Fibroblast of lung (primary cell): ENCODE measurements around the gene SPTBN5. TPM values are rescaled to one million over a fixed set of nuclear protein-coding genes. Genes with fewer than 3 reads are reported as not detected.

Source experiments
- DNase-seq, 2 donors: peaks; one replicate each; pipeline versions ENCODE4 v3.0.0 to v3.0.0-alpha.2; 2010; ENCODE audit warnings: low read depth in 2 of 2
- H2AFZ ChIP-seq: 2 replicates; pipeline ENCODE4 v1.5.1; 2012; ENCODE audit warnings: low read length, control low read depth, inconsistent platforms
- H3K27ac ChIP-seq: 2 replicates; pipeline ENCODE4 v1.5.1; 2011; ENCODE audit warnings: low read length, control low read depth; ENCODE audit not compliant: insufficient read depth
- H3K27me3 ChIP-seq: 2 replicates; pipeline ENCODE4 v1.5.1; 2011; ENCODE audit warnings: mild to moderate bottlenecking, low read length; ENCODE audit not compliant: control insufficient read depth, insufficient read depth
- H3K36me3 ChIP-seq: 2 replicates; pipeline ENCODE4 v1.5.1; 2011; ENCODE audit warnings: low read length; ENCODE audit not compliant: control insufficient read depth, insufficient read depth
- H3K4me1 ChIP-seq: 2 replicates; pipeline ENCODE4 v1.5.1; 2011; ENCODE audit warnings: low read length; ENCODE audit not compliant: control insufficient read depth, insufficient read depth; ENCODE audit errors: extremely low read depth
- H3K4me2 ChIP-seq: 2 replicates; pipeline ENCODE4 v1.5.1; 2011; ENCODE audit warnings: low read length, control low read depth; ENCODE audit not compliant: insufficient read depth; ENCODE audit errors: extremely low read depth
- H3K4me3 ChIP-seq, 4 experiments: fragments of 200-600 bp in 1 of 4; sonication (generic) in 1 of 4; replicated peaks in 1 of 4; 2 replicates each; pipeline ENCODE4 v1.5.1; 2011 to 2016; ENCODE audit warnings: low read length in 4 of 4, low read depth in 3 of 4, mild to moderate bottlenecking in 3 of 4, control low read depth in 2 of 4, inconsistent platforms in 1 of 4, mixed read lengths in 1 of 4; ENCODE audit not compliant: insufficient read depth in 1 of 4; ENCODE audit errors: control extremely low read depth in 1 of 4
- H3K79me2 ChIP-seq: 2 replicates; pipeline ENCODE4 v1.5.1; 2012; ENCODE audit warnings: mild to moderate bottlenecking, low read length, inconsistent platforms; ENCODE audit not compliant: control insufficient read depth, insufficient read depth
- H3K9ac ChIP-seq: 2 replicates; pipeline ENCODE4 v1.5.1; 2011; ENCODE audit warnings: mild to moderate bottlenecking, low read length, control low read depth; ENCODE audit not compliant: insufficient read depth
- H3K9me3 ChIP-seq: 2 replicates; pipeline ENCODE4 v1.5.1; 2012; ENCODE audit warnings: low read depth, low read length; ENCODE audit not compliant: control insufficient read depth, insufficient read depth
- H4K20me1 ChIP-seq: 2 replicates; pipeline ENCODE4 v1.5.1; 2011; ENCODE audit warnings: low read length; ENCODE audit not compliant: control insufficient read depth, insufficient read depth; ENCODE audit errors: extremely low read depth
- CTCF ChIP-seq, 2 donors: IDR thresholded peaks in 1 of 2; conservative IDR thresholded peaks in 1 of 2; 1 replicate in 1 of 2; 2 replicates in 1 of 2; pipeline ENCODE4 v1.5.1; 2011 to 2012; ENCODE audit warnings: low read length in 2 of 2, control low read depth in 1 of 2, inconsistent platforms in 1 of 2, low read depth in 1 of 2, mild to moderate bottlenecking in 1 of 2
- EZH2 ChIP-seq: IDR thresholded peaks from 2 replicates; pipeline ENCODE4 v1.5.1; 2012; ENCODE audit warnings: low read length, control low read depth, mild to moderate bottlenecking; ENCODE audit errors: missing control alignments
- polyA plus RNA-seq, 2 donors: library from polyadenylated mRNA; depleted of rRNA in 1 of 2; stranded (reverse) in 1 of 2; unstranded in 1 of 2; fragments of >200 nt; gene quantifications; 2 replicates each; pipeline ENCODE4 v1.2.1, GENCODE V29; 2011 to 2012; ENCODE audit warnings: missing spikeins in 1 of 2
- total RNA-seq: library from RNA; depleted of rRNA; stranded (reverse); fragments of >200 nt; gene quantifications from 2 replicates; pipeline ENCODE4 v1.2.1, GENCODE V29; 2014

Gene SPTBN5
- total and polyA plus RNA-seq, 2 donors (not counting 1 experiment from before 2014, with no cell fraction given) = 0.43 to 0.66 TPM

- H3K9me3 ChIP-seq = no peaks in the 10 kb centered on the region
- H3K9ac ChIP-seq = no peak overlapping the region
- H3K79me2 ChIP-seq = peaks cover 8% of the 10 kb centered on the region
- H3K4me1 ChIP-seq = peaks cover 12% of the 10 kb centered on the region
- no peaks in the 10 kb centered on the region for H3K36me3 ChIP-seq
- TF ChIP-seq EZH2 (no peak), CTCF (conservative IDR thresholded peaks at IDR 0.05 in 1 of 2, IDR thresholded peaks at IDR 0.05 in 1 of 2; ENCODE audit: low read depth in 1 of 2, low read length in 2 of 2) (no peak)
- no peak overlapping the region for H3K4me2 ChIP-seq
- no peaks in the 10 kb centered on the region for H4K20me1 ChIP-seq
- no peak overlapping the region for H3K27ac ChIP-seq
- H3K4me3 ChIP-seq = no peak overlapping the region
- no peak overlapping the region for H2AFZ ChIP-seq
- peak in 1 of 2 donors; percentile 46 for DNase-seq
- no peaks in the 10 kb centered on the region for H3K27me3 ChIP-seq
Measured at GRCh38 chr15:41934843-41935242, 41.0 kb upstream of the SPTBN5 start.

GRCh38 chr15:41933771-41934170 lies 39.9 kb upstream of the SPTBN5 start:
- Histone ChIP-seq H2AFZ (no peak overlapping the region), H3K9ac (no peak overlapping the region), H4K20me1 (no peaks in the 10 kb centered on the region), H3K4me1 (peaks cover 22% of the 10 kb centered on the region), H3K27ac (no peak overlapping the region), H3K36me3 (no peaks in the 10 kb centered on the region), H3K4me3 (no peak overlapping the region), H3K9me3 (no peaks in the 10 kb centered on the region), H3K4me2 (no peak overlapping the region), H3K27me3 (no peaks in the 10 kb centered on the region), H3K79me2 (peaks cover 8% of the 10 kb centered on the region)
- no peak for DNase-seq
- TF ChIP-seq EZH2 (no peak), CTCF (conservative IDR thresholded peaks at IDR 0.05 in 1 of 2, IDR thresholded peaks at IDR 0.05 in 1 of 2; ENCODE audit: low read depth in 1 of 2, low read length in 2 of 2) (no peak)

- H4K20me1 ChIP-seq = no peaks in the 10 kb centered on the region
- H3K27ac ChIP-seq = no peak overlapping the region
- no peak for DNase-seq
- peaks cover 8% of the 10 kb centered on the region for H3K79me2 ChIP-seq
- no peak overlapping the region for H3K4me3 ChIP-seq
- no peak overlapping the region for H2AFZ ChIP-seq
- no peaks in the 10 kb centered on the region for H3K9me3 ChIP-seq
- H3K27me3 ChIP-seq = no peaks in the 10 kb centered on the region
- H3K9ac ChIP-seq = no peak overlapping the region
- TF ChIP-seq CTCF (conservative IDR thresholded peaks at IDR 0.05 in 1 of 2, IDR thresholded peaks at IDR 0.05 in 1 of 2; ENCODE audit: low read depth in 1 of 2, low read length in 2 of 2) (no peak), EZH2 (no peak)
- no peaks in the 10 kb centered on the region for H3K36me3 ChIP-seq
- H3K4me1 ChIP-seq = peaks cover 25% of the 10 kb centered on the region
- H3K4me2 ChIP-seq = no peak overlapping the region
Measured at GRCh38 chr15:41933326-41933725, 39.5 kb upstream of the SPTBN5 start.
